ENCODE measurements around the gene SGPL1.

- TF ChIP-seq CTCF (IDR thresholded peaks at IDR 0.05; ENCODE audit: insufficient read depth, low read length), result no peak
- TF ChIP-seq REST (IDR thresholded peaks at IDR 0.05; ENCODE audit: insufficient replicate concordance, low read depth), result no peak
- no peak for TF ChIP-seq SPI1 (IDR thresholded peaks at IDR 0.05; ENCODE audit: borderline replicate concordance, low read depth)
- no peak for TF ChIP-seq GABPA (IDR thresholded peaks at IDR 0.05; ENCODE audit: low read depth)
Observed at GRCh38 chr10:70913893-70914240, 98.1 kb downstream of the SGPL1 start.
